ENCODE measurements around the gene ATP9A.

The ATP9A gene

GRCh38 chr20:51584116-51584515 lies 184.1 kb downstream of the ATP9A start:
- no peak for TF ChIP-seq FOXP2 (optimal IDR thresholded peaks at IDR 0.05; ENCODE audit: borderline replicate concordance, extremely low read depth, extremely low read length, insufficient read depth)
- no peak for TF ChIP-seq POLR2AphosphoS5 (IDR thresholded peaks at IDR 0.05; ENCODE audit: low read depth, low read length)
- no peak for TF ChIP-seq SIN3A (IDR thresholded peaks at IDR 0.05; ENCODE audit: borderline replicate concordance, insufficient read depth, low read length)
- no peak for TF ChIP-seq TAF1 (IDR thresholded peaks at IDR 0.05; ENCODE audit: borderline replicate concordance, insufficient read depth, low read length)
- TF ChIP-seq, protein P1, sequence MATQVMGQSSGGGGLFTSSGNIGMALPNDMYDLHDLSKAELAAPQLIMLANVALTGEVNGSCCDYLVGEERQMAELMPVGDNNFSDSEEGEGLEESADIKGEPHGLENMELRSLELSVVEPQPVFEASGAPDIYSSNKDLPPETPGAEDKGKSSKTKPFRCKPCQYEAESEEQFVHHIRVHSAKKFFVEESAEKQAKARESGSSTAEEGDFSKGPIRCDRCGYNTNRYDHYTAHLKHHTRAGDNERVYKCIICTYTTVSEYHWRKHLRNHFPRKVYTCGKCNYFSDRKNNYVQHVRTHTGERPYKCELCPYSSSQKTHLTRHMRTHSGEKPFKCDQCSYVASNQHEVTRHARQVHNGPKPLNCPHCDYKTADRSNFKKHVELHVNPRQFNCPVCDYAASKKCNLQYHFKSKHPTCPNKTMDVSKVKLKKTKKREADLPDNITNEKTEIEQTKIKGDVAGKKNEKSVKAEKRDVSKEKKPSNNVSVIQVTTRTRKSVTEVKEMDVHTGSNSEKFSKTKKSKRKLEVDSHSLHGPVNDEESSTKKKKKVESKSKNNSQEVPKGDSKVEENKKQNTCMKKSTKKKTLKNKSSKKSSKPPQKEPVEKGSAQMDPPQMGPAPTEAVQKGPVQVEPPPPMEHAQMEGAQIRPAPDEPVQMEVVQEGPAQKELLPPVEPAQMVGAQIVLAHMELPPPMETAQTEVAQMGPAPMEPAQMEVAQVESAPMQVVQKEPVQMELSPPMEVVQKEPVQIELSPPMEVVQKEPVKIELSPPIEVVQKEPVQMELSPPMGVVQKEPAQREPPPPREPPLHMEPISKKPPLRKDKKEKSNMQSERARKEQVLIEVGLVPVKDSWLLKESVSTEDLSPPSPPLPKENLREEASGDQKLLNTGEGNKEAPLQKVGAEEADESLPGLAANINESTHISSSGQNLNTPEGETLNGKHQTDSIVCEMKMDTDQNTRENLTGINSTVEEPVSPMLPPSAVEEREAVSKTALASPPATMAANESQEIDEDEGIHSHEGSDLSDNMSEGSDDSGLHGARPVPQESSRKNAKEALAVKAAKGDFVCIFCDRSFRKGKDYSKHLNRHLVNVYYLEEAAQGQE (IDR thresholded peaks at IDR 0.05; ENCODE audit: insufficient read depth in 1 of 2, low read depth in 2 of 2, low read length in 2 of 2): no peak

DNA sequence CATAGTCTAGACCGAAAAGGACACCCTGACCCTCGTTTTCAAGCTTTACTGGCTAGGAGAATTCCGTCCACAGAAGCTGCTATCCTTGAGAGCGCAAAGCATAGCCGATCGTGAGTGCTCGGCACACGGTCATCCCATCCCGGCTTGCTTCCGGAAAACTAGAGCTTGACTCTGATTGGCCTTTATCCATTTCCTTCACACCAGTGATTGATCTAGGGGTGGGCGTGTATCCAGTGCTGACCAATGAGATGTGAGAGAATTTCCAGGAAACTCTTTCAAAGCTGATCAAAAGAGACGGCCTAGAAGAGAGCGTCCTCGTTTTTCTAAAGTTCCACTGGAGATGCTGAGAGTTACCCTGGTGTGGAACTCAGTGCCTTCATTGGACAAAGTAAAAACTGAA lies 184.7 kb downstream of the ATP9A start:
- TF ChIP-seq POLR2AphosphoS5 (IDR thresholded peaks at IDR 0.05; ENCODE audit: low read depth, low read length) (no peak), SIN3A (IDR thresholded peaks at IDR 0.05; ENCODE audit: borderline replicate concordance, insufficient read depth, low read length) (no peak), TAF1 (IDR thresholded peaks at IDR 0.05; ENCODE audit: borderline replicate concordance, insufficient read depth, low read length) (no peak), FOXP2 (optimal IDR thresholded peaks at IDR 0.05; ENCODE audit: borderline replicate concordance, extremely low read depth, extremely low read length, insufficient read depth) (no peak)
- TF ChIP-seq, protein P1 (IDR thresholded peaks at IDR 0.05; ENCODE audit: insufficient read depth in 1 of 2, low read depth in 2 of 2, low read length in 2 of 2): no peak

DNA sequence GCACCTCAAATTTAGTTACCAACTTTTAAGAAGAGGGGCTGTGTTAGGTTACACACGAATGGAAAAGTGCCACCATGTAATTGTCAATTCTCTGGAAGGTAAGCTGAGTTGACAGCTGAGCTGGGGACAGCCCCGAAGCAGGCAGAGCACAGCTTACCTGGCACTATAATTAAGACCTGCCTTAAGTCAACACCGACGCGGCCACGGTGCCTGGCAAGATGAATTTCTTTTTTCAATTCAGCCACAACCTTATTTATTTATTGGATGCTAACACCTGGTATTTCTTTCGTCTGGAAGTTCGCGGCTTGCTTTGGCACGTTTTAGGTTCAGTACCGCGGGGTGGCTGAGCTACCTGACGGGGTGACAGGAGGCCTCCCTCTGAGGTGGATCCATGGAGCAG lies 185.1 kb downstream of the ATP9A start:
- TF ChIP-seq SIN3A (IDR thresholded peaks at IDR 0.05; ENCODE audit: borderline replicate concordance, insufficient read depth, low read length): no peak
- no peak for TF ChIP-seq POLR2AphosphoS5 (IDR thresholded peaks at IDR 0.05; ENCODE audit: low read depth, low read length)

DNA sequence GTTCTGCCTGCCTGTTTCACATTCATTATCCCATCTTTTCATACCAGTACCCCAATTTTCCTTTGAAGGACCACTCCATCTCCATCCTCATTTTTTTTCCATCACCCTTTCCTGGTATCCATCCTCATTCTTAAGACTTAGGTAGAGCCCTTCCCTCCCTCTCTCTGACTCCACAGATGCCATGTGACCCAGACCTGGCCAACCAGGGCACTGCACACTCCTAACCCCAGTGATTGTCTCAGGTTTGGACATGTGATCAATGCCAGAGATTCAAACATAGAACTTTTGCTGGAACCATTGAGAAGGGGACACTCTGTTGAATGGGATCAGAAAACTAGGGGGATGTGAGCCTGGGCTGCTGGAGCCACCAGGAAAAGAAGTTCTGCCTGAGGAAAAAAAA lies 186.6 kb downstream of the ATP9A start:
- TF ChIP-seq TAF1 (IDR thresholded peaks at IDR 0.05; ENCODE audit: borderline replicate concordance, insufficient read depth, low read length) (no peak), POLR2AphosphoS5 (IDR thresholded peaks at IDR 0.05; ENCODE audit: low read depth, low read length) (no peak)

DNA sequence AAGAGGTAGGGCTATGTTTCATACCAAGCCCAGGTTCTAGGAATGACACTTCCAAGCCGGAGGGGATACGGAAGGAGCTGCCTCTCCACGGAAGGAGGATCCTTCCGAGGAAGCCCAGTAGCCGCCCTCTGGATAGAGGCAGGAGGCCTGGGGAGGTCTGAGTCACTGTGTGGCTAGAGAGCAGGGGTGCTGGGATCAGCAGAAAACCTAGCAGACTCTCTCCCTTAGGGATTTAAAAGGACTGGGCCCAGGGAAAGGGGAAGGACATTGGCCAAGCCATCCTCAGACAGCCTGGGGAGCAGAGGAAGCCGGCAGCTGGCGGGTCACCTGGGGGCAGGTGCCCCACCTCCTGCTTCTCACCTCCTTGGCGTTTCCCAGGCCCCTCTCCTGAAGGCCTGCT lies 189.1 kb downstream of the ATP9A start:
- TF ChIP-seq SIN3A (IDR thresholded peaks at IDR 0.05; ENCODE audit: borderline replicate concordance, insufficient read depth, low read length) (no peak), POLR2AphosphoS5 (IDR thresholded peaks at IDR 0.05; ENCODE audit: low read depth, low read length) (no peak), FOXP2 (optimal IDR thresholded peaks at IDR 0.05; ENCODE audit: borderline replicate concordance, extremely low read depth, extremely low read length, insufficient read depth) (no peak), TAF1 (IDR thresholded peaks at IDR 0.05; ENCODE audit: borderline replicate concordance, insufficient read depth, low read length) (no peak)
- TF ChIP-seq, protein P1 (IDR thresholded peaks at IDR 0.05; ENCODE audit: insufficient read depth in 1 of 2, low read depth in 2 of 2, low read length in 2 of 2): no peak

DNA sequence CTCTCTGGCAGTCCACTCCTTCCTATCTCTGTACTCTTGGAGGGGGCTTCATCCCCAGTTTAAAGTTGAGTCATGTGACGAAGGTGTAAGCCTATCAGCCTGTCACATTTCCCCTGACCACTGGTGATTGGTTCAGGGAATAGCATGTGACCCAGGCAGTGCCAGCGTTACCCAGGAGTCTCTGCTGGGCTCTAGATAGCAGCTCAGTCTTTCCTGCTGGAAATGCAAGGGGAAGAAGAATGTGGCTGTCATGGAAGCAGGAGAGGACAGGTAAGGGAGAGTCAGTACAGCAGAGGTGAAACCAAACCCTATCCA lies 190.1 kb downstream of the ATP9A start:
- TF ChIP-seq, protein P1 (IDR thresholded peaks at IDR 0.05; ENCODE audit: insufficient read depth in 1 of 2, low read depth in 2 of 2, low read length in 2 of 2): no peak
- TF ChIP-seq FOXP2 (optimal IDR thresholded peaks at IDR 0.05; ENCODE audit: borderline replicate concordance, extremely low read depth, extremely low read length, insufficient read depth) (no peak), TAF1 (IDR thresholded peaks at IDR 0.05; ENCODE audit: borderline replicate concordance, insufficient read depth, low read length) (no peak), SIN3A (IDR thresholded peaks at IDR 0.05; ENCODE audit: borderline replicate concordance, insufficient read depth, low read length) (no peak), POLR2AphosphoS5 (IDR thresholded peaks at IDR 0.05; ENCODE audit: low read depth, low read length) (no peak)

All from PFSK-1 (cell line).